Measurements from ENCODE around the gene PER3. TPM values are rescaled to one million over a fixed set of nuclear protein-coding genes. Genes with fewer than 3 reads are reported as not detected.
A peak's percentile ranks its signal among the peaks of the same experiment; 100 is the strongest.

PER3 gene
- total RNA-seq, 3 donors from 2014 or later: 6.9 to 42.1 (median 14.7) TPM

- no peak for TF ChIP-seq CTCF (IDR thresholded peaks at IDR 0.05)
- H3K9me3 ChIP-seq: no peaks in the 10 kb centered on the region
- H3K4me1 ChIP-seq (ENCODE audit: low read depth): no peaks in the 10 kb centered on the region
- H3K36me3 ChIP-seq (ENCODE audit: low read depth): no peaks in the 10 kb centered on the region
- H3K4me3 ChIP-seq: no peak overlapping the region
- no peak for DNase-seq
- ATAC-seq: no peak
- intact Hi-C loops (cut with DNase I, micrococcal nuclease): no loop called here
Observed at GRCh38 chr1:7831458-7831857, 47.4 kb downstream of the PER3 start.

- ATAC-seq (no peak), DNase-seq (no peak)
- Histone ChIP-seq H3K4me3 (no peak overlapping the region), H3K9me3 (no peaks in the 10 kb centered on the region), H3K4me1 (ENCODE audit: low read depth) (no peaks in the 10 kb centered on the region), H3K36me3 (ENCODE audit: low read depth) (no peaks in the 10 kb centered on the region)
- intact Hi-C loops (cut with DNase I, micrococcal nuclease): no loop called here
- TF ChIP-seq CTCF (IDR thresholded peaks at IDR 0.05): no peak
Observed at GRCh38 chr1:7833035-7833434, 48.9 kb downstream of the PER3 start.

GRCh38 chr1:7838714-7839113, 54.6 kb downstream of the PER3 start:
- DNase-seq (no peak), ATAC-seq (no peak)
- Histone ChIP-seq H3K9me3 (peaks cover 9% of the 10 kb centered on the region), H3K36me3 (ENCODE audit: low read depth) (no peaks in the 10 kb centered on the region), H3K4me1 (ENCODE audit: low read depth) (no peaks in the 10 kb centered on the region), H3K4me3 (no peak overlapping the region)
- TF ChIP-seq CTCF (IDR thresholded peaks at IDR 0.05): no peak
- intact Hi-C loops (cut with DNase I, micrococcal nuclease): no loop called here

- intact Hi-C loops (cut with DNase I, micrococcal nuclease): no loop called here
- Histone ChIP-seq H3K36me3 (ENCODE audit: low read depth) (no peaks in the 10 kb centered on the region), H3K9me3 (peaks cover 9% of the 10 kb centered on the region), H3K4me3 (no peak overlapping the region), H3K4me1 (ENCODE audit: low read depth) (no peaks in the 10 kb centered on the region)
- ATAC-seq (no peak), DNase-seq (no peak)
- no peak for TF ChIP-seq CTCF (IDR thresholded peaks at IDR 0.05)
Observed at GRCh38 chr1:7839526-7839925, 55.4 kb downstream of the PER3 start.

GRCh38 chr1:7842517-7842916, 58.4 kb downstream of the PER3 start:
- no peak overlapping the region for H3K4me3 ChIP-seq
- intact Hi-C loops (cut with DNase I, micrococcal nuclease): no loop called here
- no peak for TF ChIP-seq CTCF (IDR thresholded peaks at IDR 0.05)

DNA sequence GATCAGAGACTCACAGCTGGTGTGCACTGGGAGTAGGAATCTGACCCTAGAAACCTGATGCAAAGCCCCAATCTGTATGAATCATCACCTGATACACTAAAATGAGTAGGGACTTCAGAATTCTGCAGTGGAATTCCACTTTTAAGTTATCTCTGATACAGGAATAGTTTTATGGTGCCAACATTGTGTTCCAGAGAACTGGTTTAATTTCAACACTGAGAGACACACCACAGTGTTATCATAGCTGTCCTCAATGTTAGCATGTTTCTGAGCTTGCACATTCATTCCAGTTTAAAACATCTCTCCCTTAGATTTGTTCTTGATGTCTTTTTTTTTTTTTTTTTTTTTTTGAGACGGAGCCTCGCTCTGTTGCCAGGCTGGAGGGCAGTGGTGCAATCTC, 61.7 kb downstream of the PER3 start:
- Histone ChIP-seq H3K9me3 (no peaks in the 10 kb centered on the region), H3K4me1 (ENCODE audit: low read depth) (no peaks in the 10 kb centered on the region), H3K36me3 (ENCODE audit: low read depth) (no peaks in the 10 kb centered on the region), H3K4me3 (no peak overlapping the region)
- no peak for DNase-seq
- intact Hi-C loops (cut with DNase I, micrococcal nuclease): no loop called here
- ATAC-seq: no peak
- TF ChIP-seq CTCF (IDR thresholded peaks at IDR 0.05): no peak

More at GRCh38 chr1:7842517-7842916, 58.4 kb downstream of the PER3 start:
- Histone ChIP-seq H3K4me1 (ENCODE audit: low read depth) (no peaks in the 10 kb centered on the region), H3K36me3 (ENCODE audit: low read depth) (no peaks in the 10 kb centered on the region), H3K9me3 (peaks cover 9% of the 10 kb centered on the region)
- DNase-seq (peak in 1 of 3 donors; percentile 24), ATAC-seq (no peak)

All from mucosa of descending colon (tissue), 3 donors.